HG03039 (cell line): ENCODE data around the gene INCENP.
"Not testable (repeated sequence)": the region's sequence is repeated elsewhere in the genome, so short reads cannot be mapped to it uniquely, and the experiment has no call there.

Experiments
- ATAC-seq: cut with Tn5 transposase; IDR thresholded peaks from one replicate; pipeline ENCODE4 v1.9.1; 2021; ENCODE audit warnings: mild to moderate bottlenecking, moderate library complexity; ENCODE audit not compliant: unreplicated experiment

Gene INCENP

GRCh38 chr11:62166371-62166770 is 42.6 kb downstream of the INCENP start:
- ATAC-seq = no peak

- ATAC-seq = no peak
Measured at GRCh38 chr11:62169448-62169847, 45.6 kb downstream of the INCENP start.

GRCh38 chr11:62169935-62170334 is 46.1 kb downstream of the INCENP start:
- ATAC-seq = no peak

GRCh38 chr11:62171261-62171723 is 47.5 kb downstream of the INCENP start:
- no peak for ATAC-seq

- ATAC-seq = no peak
Measured at GRCh38 chr11:62172294-62172693, 48.5 kb downstream of the INCENP start.

GRCh38 chr11:62176766-62177165 is 53.0 kb downstream of the INCENP start:
- no peak for ATAC-seq

- no peak for ATAC-seq
Measured at GRCh38 chr11:62179995-62180394, 56.2 kb downstream of the INCENP start.

GRCh38 chr11:62181097-62181496 is 57.3 kb downstream of the INCENP start:
- no peak for ATAC-seq

- no peak for ATAC-seq
Measured at GRCh38 chr11:62182147-62182891, 58.5 kb downstream of the INCENP start.

GRCh38 chr11:62186195-62186594 is 62.4 kb downstream of the INCENP start:
- no peak for ATAC-seq

- ATAC-seq = no peak
Measured at GRCh38 chr11:62190011-62190410, 66.2 kb downstream of the INCENP start, which contains the start of gene SCGB1D1. TSS of gene SCGB1D1 (plus strand) at chr11:62190216. CDS start at chr11:62190285, 69 bp downstream.

- no peak for ATAC-seq
Measured at GRCh38 chr11:62193952-62194351, 70.1 kb downstream of the INCENP start.

- not testable (repeated sequence) for ATAC-seq
Measured at GRCh38 chr11:62195010-62195409, 71.2 kb downstream of the INCENP start.

GRCh38 chr11:62195945-62196344 is 72.1 kb downstream of the INCENP start:
- no peak for ATAC-seq

GRCh38 chr11:62197400-62197799 is 73.6 kb downstream of the INCENP start:
- not testable (repeated sequence) for ATAC-seq

- no peak for ATAC-seq
Measured at GRCh38 chr11:62201376-62201775, 77.6 kb downstream of the INCENP start.
